ENCODE measurements around the gene DUXB. TPM values are rescaled to one million over a fixed set of nuclear protein-coding genes. Genes with fewer than 3 reads are reported as not detected.

The DUXB gene
- total and polyA plus RNA-seq, 10 donors: not detected

GRCh38 chr16:75653922-75654321, 47.3 kb downstream of the DUXB start:
- Histone ChIP-seq H3K9me3 (no peaks in the 10 kb centered on the region), H3K4me3 (no peak overlapping the region), H3K27me3 (replicated peaks in 1 of 7) (no peaks in the 10 kb centered on the region), H3K36me3 (peaks cover 5 to 57% (median 47%) of the 10 kb centered on the region in 6 donors), H3K4me1 (peaks cover 34 to 67% (median 49%) of the 10 kb centered on the region in 6 donors), H3K27ac (no peak overlapping the region)
- intact Hi-C loops (cut with DNase I; ENCODE audit: low total_unique reads): loop anchor here (10.0 kb wide), 1 partner anchor 101 kb away; no protein-coding TSS in a partner anchor
- TF ChIP-seq POLR2A (IDR thresholded peaks at IDR 0.05) (no peak), CTCF (IDR thresholded peaks at IDR 0.05 in 8 of 11, conservative IDR thresholded peaks at IDR 0.05 in 3 of 11) (no peak)
- DNase-seq: no peak
- WGBS, 5 donors: 71 to 80% (median 77%) methylated on average over 1 of the region's 1 CpG

- Histone ChIP-seq H3K4me3 (peak overlapping the region; percentile 92 to 100 (median 98)), H3K36me3 (peaks cover 0 to 25% (median 13%) of the 10 kb centered on the region in 6 donors), H3K4me1 (peaks cover 62 to 78% (median 73%) of the 10 kb centered on the region in 6 donors), H3K9me3 (no peaks in the 10 kb centered on the region), H3K27me3 (replicated peaks in 1 of 7) (no peaks in the 10 kb centered on the region), H3K27ac (peak overlapping the region; percentile 85 to 99 (median 98))
- peak; percentile 95 for DNase-seq
- intact Hi-C loops (cut with DNase I; ENCODE audit: low total_unique reads): no loop called here
- 0% methylated on average over 25 to 62 of the region's 62 CpGs for WGBS, 5 donors
- TF ChIP-seq POLR2A (IDR thresholded peaks at IDR 0.05) (no peak), POLR2AphosphoS5 (IDR thresholded peaks at IDR 0.05) (peak in 2 of 3 donors; percentile 4 to 45)
These were observed 52.8 kb downstream of the DUXB start for GRCh38 chr16:75648265-75649076.

- Histone ChIP-seq H3K4me3 (peak within 1 kb of the TSS; percentile 92 to 100 (median 98)), H3K4me1 (peaks cover 55 to 77% (median 66%) of the 10 kb centered on the region in 6 donors), H3K27me3 (replicated peaks in 1 of 7) (no peaks in the 10 kb centered on the region), H3K27ac (peak within 1 kb of the TSS; percentile 85 to 99 (median 98)), H3K9me3 (no peaks in the 10 kb centered on the region), H3K36me3 (peaks cover 0 to 30% (median 18%) of the 10 kb centered on the region in 6 donors)
- intact Hi-C loops (cut with DNase I; ENCODE audit: low total_unique reads): no loop called here
- 0 to 2% (median 0%) methylated on average over 19 to 76 of the region's 76 CpGs for WGBS, 5 donors
- TF ChIP-seq CTCF (IDR thresholded peaks at IDR 0.05 in 8 of 11, conservative IDR thresholded peaks at IDR 0.05 in 3 of 11): peak in 3 of 11 experiments; percentile 10 to 27 (median 22)
- peak; percentile 99 to 100 (median 100) for TF ChIP-seq POLR2AphosphoS5 (IDR thresholded peaks at IDR 0.05)
- TF ChIP-seq POLR2A (IDR thresholded peaks at IDR 0.05): peak; percentile 74 to 97 (median 89)
- DNase-seq: peak; percentile 99
These were observed 53.6 kb downstream of the DUXB start, which contains the start of the genes KARS1 and TERF2IP for GRCh38 chr16:75647492-75648264. KARS1 (minus strand) TSS chr16:75647665; CDS start chr16:75647639, 26 bp downstream. TERF2IP (plus strand) TSS chr16:75647773; CDS start chr16:75647883, 110 bp downstream.

- peaks cover 0 to 36% (median 20%) of the 10 kb centered on the region in 6 donors for H3K36me3 ChIP-seq
- H3K27ac ChIP-seq: peak overlapping the region; percentile 85 to 99 (median 98)
- H3K4me1 ChIP-seq: peaks cover 49 to 77% (median 63%) of the 10 kb centered on the region in 6 donors
- no peaks in the 10 kb centered on the region for H3K9me3 ChIP-seq
- DNase-seq: no peak
- intact Hi-C loops (cut with DNase I; ENCODE audit: low total_unique reads): no loop called here
- H3K27me3 ChIP-seq (replicated peaks in 1 of 7): no peaks in the 10 kb centered on the region
- no peak for TF ChIP-seq CTCF (IDR thresholded peaks at IDR 0.05 in 8 of 11, conservative IDR thresholded peaks at IDR 0.05 in 3 of 11)
- no peak for TF ChIP-seq POLR2AphosphoS5 (IDR thresholded peaks at IDR 0.05)
- TF ChIP-seq POLR2A (IDR thresholded peaks at IDR 0.05): no peak
- peak overlapping the region; percentile 92 to 100 (median 98) for H3K4me3 ChIP-seq
- 0 to 1% (median 0%) methylated on average over 15 to 18 of the region's 18 CpGs for WGBS, 5 donors
These were observed 54.2 kb downstream of the DUXB start for GRCh38 chr16:75647112-75647491.

Measured in spleen (tissue), 11 donors.